Mucosa of stomach (tissue), 1 donor: ENCODE data around the gene POLR1A.
A peak's percentile ranks its signal among the peaks of the same experiment; 100 is the strongest.

Source experiments
- H3K27me3 ChIP-seq: one replicate; pipeline ENCODE4 v1.7.0; 2013; ENCODE audit warnings: mild to moderate bottlenecking, low read length; ENCODE audit not compliant: control insufficient read depth, insufficient read depth
- H3K36me3 ChIP-seq: one replicate; pipeline ENCODE4 v1.7.0; 2013; ENCODE audit warnings: low read length; ENCODE audit not compliant: control insufficient read depth, insufficient read depth
- H3K4me1 ChIP-seq: one replicate; pipeline ENCODE4 v1.7.0; 2013; ENCODE audit warnings: mild to moderate bottlenecking, low read length; ENCODE audit not compliant: control insufficient read depth, insufficient read depth
- H3K4me3 ChIP-seq: one replicate; pipeline ENCODE4 v1.7.0; 2013; ENCODE audit warnings: low read length
- H3K9ac ChIP-seq: one replicate; pipeline ENCODE4 v1.7.0; 2013; ENCODE audit warnings: mild to moderate bottlenecking, low read length, moderate library complexity
- H3K9me3 ChIP-seq: one replicate; pipeline ENCODE4 v1.7.0; 2013; ENCODE audit warnings: mild to moderate bottlenecking, low read length, moderate library complexity; ENCODE audit not compliant: control insufficient read depth
- donor health status: Pancreatic carcinoma.

The POLR1A gene

DNA sequence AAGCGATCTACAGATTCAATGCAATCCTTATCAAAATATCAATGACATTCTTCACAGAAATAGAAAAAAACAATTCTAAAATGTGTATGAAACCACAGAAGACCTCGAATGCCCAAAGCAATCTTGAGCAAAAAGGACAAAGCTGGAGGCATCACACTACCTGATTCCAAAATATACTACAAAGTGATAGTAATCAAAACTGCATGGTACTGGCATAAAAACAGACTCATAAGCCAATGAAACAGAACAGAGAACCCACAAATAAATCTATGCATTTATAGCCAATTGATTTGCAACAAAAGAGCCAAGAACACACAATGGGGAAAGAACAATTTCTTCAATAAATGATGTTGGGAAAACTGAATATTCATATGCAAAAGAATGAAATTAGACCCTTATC lies 99.2 kb downstream of the POLR1A start:
- no peak overlapping the region for H3K9ac ChIP-seq
- H3K9me3 ChIP-seq: no peaks in the 10 kb centered on the region
- H3K27me3 ChIP-seq: no peaks in the 10 kb centered on the region
- H3K4me1 ChIP-seq: no peaks in the 10 kb centered on the region
- no peak overlapping the region for H3K4me3 ChIP-seq
- no peaks in the 10 kb centered on the region for H3K36me3 ChIP-seq

DNA sequence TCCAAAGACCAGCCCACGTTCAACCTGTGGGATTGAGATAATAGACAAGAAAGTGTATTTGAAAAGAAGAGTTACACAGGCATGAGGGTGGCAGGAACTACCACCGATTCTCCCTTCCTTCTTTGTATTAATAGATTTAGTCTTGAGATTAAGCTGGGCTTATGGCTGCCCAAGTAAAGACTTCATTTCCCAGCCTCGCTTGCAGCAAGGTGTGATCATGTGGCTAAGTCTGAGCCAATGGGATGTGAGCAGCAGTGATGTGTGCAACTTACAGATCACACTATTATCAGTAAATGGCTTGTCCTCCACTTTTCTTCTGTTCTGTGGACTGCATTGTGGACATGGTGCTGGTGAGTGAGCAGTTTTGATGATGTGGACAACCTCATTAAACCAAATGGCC lies 101.7 kb downstream of the POLR1A start:
- Histone ChIP-seq H3K4me3 (no peak overlapping the region), H3K27me3 (no peaks in the 10 kb centered on the region), H3K9ac (no peak overlapping the region), H3K9me3 (no peaks in the 10 kb centered on the region), H3K4me1 (no peaks in the 10 kb centered on the region), H3K36me3 (no peaks in the 10 kb centered on the region)

DNA sequence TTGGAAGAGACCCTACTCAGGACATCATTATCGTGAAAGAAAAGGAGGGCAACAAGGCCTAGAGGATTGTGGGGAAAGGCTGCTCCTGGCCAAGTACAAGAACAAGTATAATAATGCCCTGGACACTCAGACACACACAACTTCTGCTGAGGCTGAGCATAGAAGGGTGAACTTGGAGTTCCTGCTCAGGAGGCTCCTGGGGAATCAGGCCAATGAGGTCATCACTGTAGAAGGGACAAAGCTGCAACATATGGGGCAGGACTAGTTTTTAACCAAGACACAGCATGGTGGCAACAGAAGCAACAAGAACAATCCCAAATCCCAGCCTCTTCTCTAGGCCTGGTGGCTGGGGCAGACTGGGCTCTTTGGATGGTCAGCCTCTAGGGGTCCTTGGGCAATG lies 102.6 kb downstream of the POLR1A start:
- Histone ChIP-seq H3K27me3 (no peaks in the 10 kb centered on the region), H3K36me3 (no peaks in the 10 kb centered on the region), H3K9me3 (no peaks in the 10 kb centered on the region), H3K4me1 (peaks cover 9% of the 10 kb centered on the region), H3K9ac (no peak overlapping the region), H3K4me3 (no peak overlapping the region)

DNA sequence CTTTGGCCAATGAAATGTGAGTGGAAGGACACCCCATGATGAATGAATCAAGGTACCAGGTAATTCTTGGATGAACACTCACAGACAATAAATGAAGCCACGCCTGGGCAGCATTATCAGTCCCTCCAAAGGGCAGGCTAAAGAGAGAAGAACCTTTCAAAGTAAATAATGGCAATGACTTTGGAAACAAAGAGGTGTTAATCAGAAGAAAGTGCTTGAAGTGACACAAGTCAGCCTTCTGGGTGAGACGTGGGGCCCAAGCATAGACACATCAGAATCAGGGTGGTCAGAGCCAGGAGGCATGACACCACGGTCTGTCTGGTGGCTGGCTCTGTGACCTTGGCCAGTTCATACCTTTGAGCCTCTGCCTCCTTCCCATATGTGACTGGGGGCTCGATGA lies 103.3 kb downstream of the POLR1A start:
- Histone ChIP-seq H3K27me3 (no peaks in the 10 kb centered on the region), H3K9me3 (no peaks in the 10 kb centered on the region), H3K4me1 (peaks cover 16% of the 10 kb centered on the region), H3K9ac (no peak overlapping the region), H3K36me3 (no peaks in the 10 kb centered on the region), H3K4me3 (no peak overlapping the region)

DNA sequence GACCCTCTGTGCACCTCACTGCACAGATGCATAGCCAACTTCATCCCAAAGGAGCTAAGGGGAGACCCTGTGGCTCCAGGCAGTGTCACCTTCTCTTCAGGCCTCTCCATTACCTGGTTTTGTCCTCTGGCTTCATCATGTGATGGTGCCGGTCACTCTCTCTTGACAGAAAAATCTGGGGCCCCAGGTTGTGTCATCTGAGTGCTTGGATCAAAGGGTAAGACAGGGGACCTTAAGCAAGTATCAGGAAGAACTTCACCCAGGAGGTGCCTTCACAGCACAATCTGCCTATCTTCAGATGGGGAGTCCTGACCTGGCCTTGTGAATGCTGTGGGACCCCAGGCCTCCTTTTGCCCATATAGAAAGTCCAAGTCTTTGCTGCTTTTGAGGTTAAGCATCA lies 104.4 kb downstream of the POLR1A start:
- Histone ChIP-seq H3K36me3 (no peaks in the 10 kb centered on the region), H3K4me1 (peaks cover 26% of the 10 kb centered on the region), H3K4me3 (no peak overlapping the region)

DNA sequence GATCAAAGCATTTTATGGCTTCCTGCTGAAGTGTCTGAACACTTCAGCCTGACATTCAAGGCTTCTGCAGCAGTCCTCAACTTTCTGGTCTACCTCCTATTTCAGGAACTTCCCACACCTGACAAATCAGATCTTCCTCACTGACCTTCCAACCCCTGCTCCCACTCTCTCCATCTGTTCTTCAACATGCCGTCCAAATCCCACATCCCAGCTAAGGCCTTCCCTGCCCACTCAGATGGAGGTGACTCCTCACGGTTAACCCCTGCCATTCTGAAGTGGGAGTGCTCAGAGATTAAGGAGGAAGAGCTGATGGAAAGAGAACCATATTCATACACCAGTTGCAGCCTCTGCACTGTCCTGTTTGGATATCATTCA lies 104.8 kb downstream of the POLR1A start:
- Histone ChIP-seq H3K4me3 (no peak overlapping the region), H3K27me3 (no peaks in the 10 kb centered on the region), H3K4me1 (peaks cover 29% of the 10 kb centered on the region), H3K9ac (no peak overlapping the region), H3K9me3 (no peaks in the 10 kb centered on the region), H3K36me3 (no peaks in the 10 kb centered on the region)

More for the DNA sequence above, 104.4 kb downstream of the POLR1A start:
- Histone ChIP-seq H3K9me3 (no peaks in the 10 kb centered on the region), H3K27me3 (no peaks in the 10 kb centered on the region), H3K9ac (no peak overlapping the region)

DNA sequence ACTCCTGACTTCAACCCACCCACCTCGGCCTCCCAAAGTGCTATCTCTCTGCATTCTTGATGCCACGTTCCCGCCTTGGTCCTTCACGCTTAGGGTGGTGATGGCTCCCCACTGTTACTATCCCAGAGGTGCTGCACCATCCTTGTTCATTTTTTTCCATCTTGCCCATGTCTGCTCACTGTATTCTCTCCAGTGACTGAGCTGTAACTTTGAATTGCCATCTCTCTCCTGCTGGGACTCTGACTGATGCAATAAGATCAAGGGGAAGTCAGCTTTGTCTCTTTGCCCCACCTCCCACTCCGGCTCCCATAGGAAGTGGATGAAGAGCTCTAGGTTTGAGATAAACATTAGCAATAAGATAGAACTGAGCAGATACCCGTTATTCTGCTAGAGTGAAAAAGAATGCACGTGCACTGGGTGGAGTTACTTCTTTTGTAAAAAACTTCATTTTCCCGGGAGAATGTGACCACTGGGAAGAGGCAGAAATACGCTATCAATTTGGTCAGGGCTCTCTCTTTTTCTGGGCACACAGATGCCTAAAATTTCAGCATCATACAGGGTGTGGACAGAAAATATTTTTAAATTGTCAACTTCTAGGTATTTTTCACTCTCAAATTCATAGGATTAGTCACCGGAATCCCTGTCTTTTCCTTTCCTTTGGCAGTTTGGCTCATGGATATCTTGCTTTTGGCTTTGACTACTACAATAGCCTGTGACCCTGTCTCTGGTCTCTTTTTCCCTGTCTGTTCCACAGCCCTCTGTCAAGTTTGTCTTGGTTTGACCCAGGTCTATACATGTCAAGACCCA lies 105.4 kb downstream of the POLR1A start:
- Histone ChIP-seq H3K9ac (no peak overlapping the region), H3K4me3 (no peak overlapping the region), H3K36me3 (no peaks in the 10 kb centered on the region), H3K27me3 (no peaks in the 10 kb centered on the region), H3K4me1 (peaks cover 29% of the 10 kb centered on the region), H3K9me3 (no peaks in the 10 kb centered on the region)

DNA sequence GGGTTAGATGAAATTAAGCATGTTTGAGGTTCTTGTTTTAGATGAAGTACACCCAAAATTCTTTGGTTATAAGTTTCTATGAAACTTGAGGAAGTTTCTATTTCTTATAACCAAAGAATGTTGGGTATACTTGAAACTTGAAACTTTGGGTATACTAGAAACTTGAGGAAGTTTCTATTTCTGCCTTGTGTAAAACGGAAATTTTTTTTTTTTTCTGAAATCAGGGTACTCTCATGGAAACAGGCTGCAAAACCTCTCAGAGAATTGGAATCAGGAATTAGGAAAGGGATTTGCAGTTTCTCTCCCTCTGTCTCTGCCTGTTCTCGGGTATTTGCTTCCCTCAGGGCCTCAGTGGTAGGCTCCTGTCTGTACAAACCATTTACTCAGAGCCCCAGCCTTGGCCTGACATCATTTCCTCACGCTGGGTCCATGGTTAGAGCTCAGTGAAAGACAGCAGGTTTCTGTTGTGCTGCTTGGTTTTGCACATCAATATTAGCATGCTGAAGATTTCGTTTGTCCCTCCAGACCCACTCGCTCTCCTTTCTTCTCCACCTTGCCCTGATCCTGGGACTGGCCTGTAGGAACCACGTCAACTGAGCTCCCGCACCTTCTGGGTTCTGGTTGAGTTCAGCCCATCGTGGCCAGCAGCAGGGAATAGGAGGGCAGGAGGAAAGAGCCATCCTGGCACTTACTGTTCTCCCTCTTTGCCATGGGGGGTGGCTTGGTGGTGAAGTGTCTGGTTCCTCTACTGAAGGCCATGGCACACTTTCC lies 106.4 kb downstream of the POLR1A start:
- Histone ChIP-seq H3K4me1 (peaks cover 34% of the 10 kb centered on the region), H3K27me3 (no peaks in the 10 kb centered on the region), H3K9me3 (no peaks in the 10 kb centered on the region), H3K9ac (no peak overlapping the region), H3K36me3 (no peaks in the 10 kb centered on the region), H3K4me3 (no peak overlapping the region)

DNA sequence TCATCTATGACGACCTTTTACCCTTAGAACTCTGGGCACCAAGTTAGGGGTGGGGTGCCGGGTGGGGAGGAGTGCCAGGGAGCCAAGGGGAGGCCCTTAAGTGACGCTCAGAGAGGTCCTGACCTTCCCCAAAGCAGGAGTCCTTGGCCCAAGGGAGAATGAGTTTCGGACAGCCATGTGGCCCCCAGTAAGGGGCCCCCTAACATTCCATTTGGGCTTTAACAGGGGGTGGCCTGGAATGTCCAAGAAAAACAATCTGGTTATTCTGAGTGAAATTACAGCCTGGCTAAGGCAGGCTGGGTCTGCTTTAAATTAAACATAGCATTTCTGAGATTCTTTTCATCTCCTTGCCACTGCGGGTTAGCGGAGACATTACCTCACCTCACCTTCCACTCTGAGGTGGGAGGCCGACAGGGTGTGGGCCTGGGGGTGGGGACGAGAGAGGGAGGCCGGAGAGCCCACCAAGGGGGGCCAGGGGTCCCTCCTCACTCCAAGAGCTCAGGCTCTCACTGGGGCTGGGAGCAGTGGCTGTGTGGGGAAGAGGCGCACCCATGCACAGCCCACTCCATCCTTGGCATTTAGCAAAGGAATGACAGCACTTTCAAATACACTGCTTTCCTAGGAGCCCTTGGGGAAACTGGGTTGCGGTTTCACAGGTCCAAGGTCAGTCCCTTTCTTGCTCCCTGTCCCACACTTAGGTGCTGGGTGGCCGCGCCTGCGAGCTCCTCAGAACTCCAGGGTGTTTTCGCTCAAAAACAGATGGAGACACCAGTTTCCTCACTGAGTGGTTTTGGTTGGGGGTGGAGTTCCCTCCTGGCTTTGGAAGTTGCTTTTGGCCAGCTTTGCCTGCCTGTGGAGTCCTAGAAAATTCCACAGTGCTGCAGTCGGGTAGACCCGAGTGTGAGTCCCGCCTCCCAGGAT lies 107.4 kb downstream of the POLR1A start:
- Histone ChIP-seq H3K4me1 (peaks cover 41% of the 10 kb centered on the region), H3K9ac (peak overlapping the region; percentile 19), H3K36me3 (no peaks in the 10 kb centered on the region), H3K9me3 (no peaks in the 10 kb centered on the region), H3K4me3 (no peak overlapping the region), H3K27me3 (no peaks in the 10 kb centered on the region)

DNA sequence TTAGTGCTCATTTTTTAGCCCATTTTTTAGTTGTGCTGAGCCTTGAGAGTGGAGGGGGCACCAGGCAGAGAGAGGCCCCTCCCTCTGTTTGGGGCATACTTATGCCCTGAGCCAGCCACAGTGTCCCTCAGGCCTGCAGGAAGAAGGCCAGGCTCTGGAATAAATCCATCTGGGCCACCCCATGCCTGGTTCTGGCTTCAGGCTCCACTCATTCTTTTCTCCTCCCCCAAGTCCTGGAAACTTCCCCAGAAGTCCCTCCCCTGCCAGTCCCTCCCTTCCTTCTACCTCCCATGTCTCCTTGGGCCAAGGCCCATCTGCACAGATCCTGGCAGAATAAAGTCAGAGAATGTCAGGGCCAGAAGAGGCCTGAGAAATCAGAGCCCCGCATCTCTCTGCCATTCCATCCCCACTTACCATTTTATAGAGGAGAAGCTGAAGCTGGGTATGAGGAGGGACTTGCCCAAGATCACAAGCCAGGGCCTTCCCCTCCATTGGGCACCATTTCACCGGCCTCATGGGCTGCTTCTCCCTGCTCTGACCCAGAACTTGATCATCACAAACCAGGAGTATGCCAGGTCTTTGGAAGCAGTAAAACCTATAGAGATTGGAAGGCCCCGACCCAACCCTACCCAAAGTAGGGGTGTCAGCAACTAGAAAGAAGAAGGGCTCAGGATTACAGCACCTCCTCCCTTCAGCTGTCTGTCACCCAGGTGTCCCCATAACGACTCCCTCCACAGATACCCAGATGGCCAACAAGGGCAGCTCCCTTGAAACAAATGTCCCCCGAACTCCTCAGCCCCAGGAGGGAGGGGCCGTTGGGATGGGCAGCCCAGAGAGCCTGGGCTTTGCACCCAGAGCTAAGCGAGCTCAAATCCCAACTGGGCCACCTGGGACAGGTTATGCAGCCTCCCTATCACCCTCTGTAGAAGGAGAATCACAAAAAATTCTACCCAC lies 108.4 kb downstream of the POLR1A start:
- Histone ChIP-seq H3K4me3 (no peak overlapping the region), H3K9me3 (no peaks in the 10 kb centered on the region), H3K27me3 (no peaks in the 10 kb centered on the region), H3K4me1 (peaks cover 41% of the 10 kb centered on the region), H3K36me3 (no peaks in the 10 kb centered on the region), H3K9ac (no peak overlapping the region)

DNA sequence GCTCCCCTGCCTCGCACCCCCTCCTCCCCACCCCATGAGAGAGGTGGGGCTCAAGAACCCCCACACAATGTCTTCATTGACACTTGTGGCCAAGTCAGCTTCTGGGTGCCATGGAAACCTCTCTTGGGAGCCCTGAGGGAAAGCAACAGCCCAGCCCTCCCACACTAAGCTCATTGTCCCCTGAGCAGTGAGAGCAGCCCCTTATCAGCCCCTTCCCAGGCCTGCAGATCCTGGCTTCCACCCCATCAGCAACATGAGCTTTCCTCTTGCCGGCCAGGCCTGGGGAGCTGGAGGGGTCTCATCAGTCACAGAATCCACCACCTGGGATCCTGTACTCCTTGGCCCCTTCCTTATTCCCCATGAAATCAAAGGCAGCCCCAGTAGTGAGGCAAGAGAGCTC lies 109.1 kb downstream of the POLR1A start:
- H3K4me1 ChIP-seq: peaks cover 41% of the 10 kb centered on the region

More for the DNA sequence above, 109.1 kb downstream of the POLR1A start:
- H3K27me3 ChIP-seq: no peaks in the 10 kb centered on the region
- no peak overlapping the region for H3K9ac ChIP-seq
- H3K36me3 ChIP-seq: no peaks in the 10 kb centered on the region
- H3K9me3 ChIP-seq: no peaks in the 10 kb centered on the region
- no peak overlapping the region for H3K4me3 ChIP-seq
